HS-27A (cell line): ENCODE data around the gene FGGY.
"Not testable (repeated sequence)": the region's sequence is repeated elsewhere in the genome, so short reads cannot be mapped to it uniquely, and the experiment has no call there.

ENCODE experiments used
- DNase-seq: peaks from one replicate; pipeline ENCODE4 v3.0.0-alpha.2; 2012; ENCODE audit warnings: low read depth, missing footprints

The FGGY gene

GRCh38 chr1:59592924-59593323, 296.0 kb downstream of the FGGY start:
- DNase-seq, result no peak

- no peak for DNase-seq
Measured at GRCh38 chr1:59593798-59594790, 297.2 kb downstream of the FGGY start.

GRCh38 chr1:59595774-59596173, 298.9 kb downstream of the FGGY start:
- DNase-seq, result no peak

GRCh38 chr1:59596432-59596831, 299.5 kb downstream of the FGGY start:
- no peak for DNase-seq

GRCh38 chr1:59596956-59597355, 300.1 kb downstream of the FGGY start:
- no peak for DNase-seq

GRCh38 chr1:59597420-59598119, 300.7 kb downstream of the FGGY start:
- no peak for DNase-seq

- DNase-seq, result no peak
Measured at GRCh38 chr1:59598120-59598440, 301.2 kb downstream of the FGGY start.

GRCh38 chr1:59601041-59601441, 304.1 kb downstream of the FGGY start:
- DNase-seq, result peak; percentile 11

- DNase-seq, result no peak
Measured at GRCh38 chr1:59601811-59602210, 304.9 kb downstream of the FGGY start.

GRCh38 chr1:59604191-59604590, 307.3 kb downstream of the FGGY start:
- no peak for DNase-seq

GRCh38 chr1:59605184-59605583, 308.3 kb downstream of the FGGY start:
- DNase-seq, result no peak

- no peak for DNase-seq
Measured at GRCh38 chr1:59605761-59606160, 308.9 kb downstream of the FGGY start.

GRCh38 chr1:59609245-59609644, 312.4 kb downstream of the FGGY start:
- DNase-seq, result no peak

GRCh38 chr1:59610499-59610898, 313.6 kb downstream of the FGGY start:
- DNase-seq, result not testable (repeated sequence)

GRCh38 chr1:59617434-59617833, 320.5 kb downstream of the FGGY start:
- DNase-seq, result no peak

GRCh38 chr1:59619557-59619956, 322.7 kb downstream of the FGGY start:
- no peak for DNase-seq

- no peak for DNase-seq
Measured at GRCh38 chr1:59625384-59625783, 328.5 kb downstream of the FGGY start.

- no peak for DNase-seq
Measured at GRCh38 chr1:59631561-59632255, 334.8 kb downstream of the FGGY start.

- DNase-seq, result no peak
Measured at GRCh38 chr1:59635097-59635496, 338.2 kb downstream of the FGGY start.

- DNase-seq, result no peak
Measured at GRCh38 chr1:59638231-59638711, 341.4 kb downstream of the FGGY start.

- DNase-seq, result no peak
Measured at GRCh38 chr1:59639266-59639665, 342.4 kb downstream of the FGGY start.

GRCh38 chr1:59640851-59641250, 344.0 kb downstream of the FGGY start:
- no peak for DNase-seq

GRCh38 chr1:59641836-59642235, 344.9 kb downstream of the FGGY start:
- no peak for DNase-seq
